GM18517 (cell line): ENCODE data around the gene ASPHD1.
"Not testable (repeated sequence)": the region's sequence is repeated elsewhere in the genome, so short reads cannot be mapped to it uniquely, and the experiment has no call there.

Source experiments
- ATAC-seq: cut with Tn5 transposase; IDR thresholded peaks from one replicate; pipeline ENCODE4 v1.9.1; 2021; ENCODE audit warnings: mild to moderate bottlenecking, moderate library complexity; ENCODE audit not compliant: unreplicated experiment

The ASPHD1 gene

GRCh38 chr16:29900102-29900887 is at the start of gene ASPHD1:
TSS of gene ASPHD1 (plus strand) at chr16:29900488. CDS start at chr16:29900972, 484 bp downstream.
- ATAC-seq, result no peak

- ATAC-seq, result no peak
Observed at GRCh38 chr16:29850998-29851397, 49.3 kb upstream of the ASPHD1 start.

- no peak for ATAC-seq
Observed at GRCh38 chr16:29852654-29853053, 47.6 kb upstream of the ASPHD1 start.

- ATAC-seq, result no peak
Observed at GRCh38 chr16:29854520-29855100, 45.7 kb upstream of the ASPHD1 start.

- no peak for ATAC-seq
Observed at GRCh38 chr16:29857133-29857760, 43.0 kb upstream of the ASPHD1 start.

- ATAC-seq, result no peak
Observed at GRCh38 chr16:29858149-29858849, 42.0 kb upstream of the ASPHD1 start.

GRCh38 chr16:29858974-29859373 is 41.3 kb upstream of the ASPHD1 start:
- ATAC-seq, result no peak

- no peak for ATAC-seq
Observed at GRCh38 chr16:29860218-29860617, 40.1 kb upstream of the ASPHD1 start.

GRCh38 chr16:29862383-29862883 is 37.9 kb upstream of the ASPHD1 start:
- ATAC-seq, result no peak

GRCh38 chr16:29862884-29863668 is 37.2 kb upstream of the ASPHD1 start, which contains the start of gene CDIPT:
TSS of gene CDIPT (minus strand) at chr16:29863226. CDS start at chr16:29862857, 369 bp downstream.
- ATAC-seq, result peak; percentile 82

GRCh38 chr16:29863669-29863984 is 36.7 kb upstream of the ASPHD1 start:
- ATAC-seq, result no peak

GRCh38 chr16:29864205-29864604 is 36.1 kb upstream of the ASPHD1 start:
- ATAC-seq, result no peak

GRCh38 chr16:29868396-29869009 is 31.8 kb upstream of the ASPHD1 start:
- ATAC-seq, result no peak

- not testable (repeated sequence) for ATAC-seq
Observed at GRCh38 chr16:29869067-29869466, 31.2 kb upstream of the ASPHD1 start.

- no peak for ATAC-seq
Observed at GRCh38 chr16:29871822-29872546, 28.3 kb upstream of the ASPHD1 start.

GRCh38 chr16:29873319-29873718 is 27.0 kb upstream of the ASPHD1 start:
- no peak for ATAC-seq

GRCh38 chr16:29875206-29875605 is 25.1 kb upstream of the ASPHD1 start:
- no peak for ATAC-seq

GRCh38 chr16:29876217-29876593 is 24.1 kb upstream of the ASPHD1 start:
- ATAC-seq, result no peak

GRCh38 chr16:29876594-29877249 is 23.6 kb upstream of the ASPHD1 start:
- ATAC-seq, result no peak
